Fibroblast of skin of abdomen (primary cell): ENCODE results near the gene NUPR1.
"Not testable (repeated sequence)": the region's sequence is repeated elsewhere in the genome, so short reads cannot be mapped to it uniquely, and the experiment has no call there.

Experiments
- DNase-seq: peaks from one replicate; pipeline ENCODE4 v3.0.0-alpha.2; 2013

Gene NUPR1

GRCh38 chr16:28526201-28527099, 12.3 kb downstream of the NUPR1 start:
- DNase-seq = no peak

GRCh38 chr16:28524681-28525171, 14.0 kb downstream of the NUPR1 start:
- DNase-seq = no peak

GRCh38 chr16:28522792-28523191, 16.0 kb downstream of the NUPR1 start:
- DNase-seq = no peak

- DNase-seq = no peak
Measured at GRCh38 chr16:28521436-28521835, 17.3 kb downstream of the NUPR1 start.

- DNase-seq = no peak
Measured at GRCh38 chr16:28520672-28521071, 18.1 kb downstream of the NUPR1 start.

GRCh38 chr16:28514246-28514645, 24.5 kb downstream of the NUPR1 start:
- DNase-seq = no peak

- peak; percentile 55 for DNase-seq
Measured at GRCh38 chr16:28513484-28514181, 25.1 kb downstream of the NUPR1 start.

GRCh38 chr16:28511801-28512789, 26.7 kb downstream of the NUPR1 start:
- DNase-seq = no peak

- DNase-seq = no peak
Measured at GRCh38 chr16:28511031-28511430, 27.7 kb downstream of the NUPR1 start.

GRCh38 chr16:28505489-28506137, 33.2 kb downstream of the NUPR1 start:
- no peak for DNase-seq

- no peak for DNase-seq
Measured at GRCh38 chr16:28504707-28505404, 33.9 kb downstream of the NUPR1 start.

GRCh38 chr16:28503470-28504259, 35.1 kb downstream of the NUPR1 start:
- no peak for DNase-seq

GRCh38 chr16:28502290-28502689, 36.5 kb downstream of the NUPR1 start:
- no peak for DNase-seq

- DNase-seq = no peak
Measured at GRCh38 chr16:28501258-28502232, 37.2 kb downstream of the NUPR1 start.

GRCh38 chr16:28500476-28501180, 38.1 kb downstream of the NUPR1 start:
- not testable (repeated sequence) for DNase-seq

GRCh38 chr16:28499854-28500253, 38.9 kb downstream of the NUPR1 start:
- DNase-seq = no peak

GRCh38 chr16:28498666-28499381, 40.0 kb downstream of the NUPR1 start:
- DNase-seq = no peak
